Hippocampal formation (tissue), 2 donors: Measurements from ENCODE around the gene RALB.
A peak's percentile ranks its signal among the peaks of the same experiment; 100 is the strongest.

Experiments
- DNase-seq, 2 donors: peaks; one replicate each; lab custom pipeline; 2025; lab: John Stamatoyannopoulos, UW

RALB gene

GRCh38 chr2:120262761-120263428 lies 10.2 kb downstream of the RALB start:
- no peak for DNase-seq

GRCh38 chr2:120265006-120265405 lies 12.4 kb downstream of the RALB start:
- DNase-seq, result no peak

- no peak for DNase-seq
These were observed 14.7 kb downstream of the RALB start for GRCh38 chr2:120267348-120267747.

GRCh38 chr2:120269076-120269744 lies 16.6 kb downstream of the RALB start:
- DNase-seq, result no peak

- no peak for DNase-seq
These were observed 17.2 kb downstream of the RALB start for GRCh38 chr2:120269816-120270215.

- DNase-seq, result no peak
These were observed 19.2 kb downstream of the RALB start for GRCh38 chr2:120271711-120272379.

GRCh38 chr2:120272763-120273481 lies 20.3 kb downstream of the RALB start:
- DNase-seq, result no peak

GRCh38 chr2:120275617-120276400 lies 23.2 kb downstream of the RALB start:
- no peak for DNase-seq

GRCh38 chr2:120277505-120278205 lies 25.0 kb downstream of the RALB start:
- DNase-seq, result no peak

GRCh38 chr2:120278901-120279300 lies 26.2 kb downstream of the RALB start:
- no peak for DNase-seq

- no peak for DNase-seq
These were observed 27.1 kb downstream of the RALB start for GRCh38 chr2:120279708-120280107.

- DNase-seq, result no peak
These were observed 31.0 kb downstream of the RALB start for GRCh38 chr2:120283649-120284048.

- DNase-seq, result no peak
These were observed 32.4 kb downstream of the RALB start for GRCh38 chr2:120285056-120285455.

- no peak for DNase-seq
These were observed 34.7 kb downstream of the RALB start for GRCh38 chr2:120287183-120288015.

- DNase-seq, result no peak
These were observed 35.3 kb downstream of the RALB start for GRCh38 chr2:120288016-120288373.

GRCh38 chr2:120289221-120289906 lies 36.7 kb downstream of the RALB start:
- DNase-seq, result peak in 1 of 2 donors; percentile 17

- DNase-seq, result no peak
These were observed 38.1 kb downstream of the RALB start for GRCh38 chr2:120290737-120291136.

- DNase-seq, result no peak
These were observed 39.0 kb downstream of the RALB start for GRCh38 chr2:120291401-120292311.
